ENCODE measurements around the gene ADAMTS14.

- no peak for TF ChIP-seq POLR2A (IDR thresholded peaks at IDR 0.05)
- TF ChIP-seq, protein P1, sequence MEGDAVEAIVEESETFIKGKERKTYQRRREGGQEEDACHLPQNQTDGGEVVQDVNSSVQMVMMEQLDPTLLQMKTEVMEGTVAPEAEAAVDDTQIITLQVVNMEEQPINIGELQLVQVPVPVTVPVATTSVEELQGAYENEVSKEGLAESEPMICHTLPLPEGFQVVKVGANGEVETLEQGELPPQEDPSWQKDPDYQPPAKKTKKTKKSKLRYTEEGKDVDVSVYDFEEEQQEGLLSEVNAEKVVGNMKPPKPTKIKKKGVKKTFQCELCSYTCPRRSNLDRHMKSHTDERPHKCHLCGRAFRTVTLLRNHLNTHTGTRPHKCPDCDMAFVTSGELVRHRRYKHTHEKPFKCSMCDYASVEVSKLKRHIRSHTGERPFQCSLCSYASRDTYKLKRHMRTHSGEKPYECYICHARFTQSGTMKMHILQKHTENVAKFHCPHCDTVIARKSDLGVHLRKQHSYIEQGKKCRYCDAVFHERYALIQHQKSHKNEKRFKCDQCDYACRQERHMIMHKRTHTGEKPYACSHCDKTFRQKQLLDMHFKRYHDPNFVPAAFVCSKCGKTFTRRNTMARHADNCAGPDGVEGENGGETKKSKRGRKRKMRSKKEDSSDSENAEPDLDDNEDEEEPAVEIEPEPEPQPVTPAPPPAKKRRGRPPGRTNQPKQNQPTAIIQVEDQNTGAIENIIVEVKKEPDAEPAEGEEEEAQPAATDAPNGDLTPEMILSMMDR (IDR thresholded peaks at IDR 0.05) = no peak
Observed at GRCh38 chr10:70695241-70696030, 23.1 kb downstream of the ADAMTS14 start.

All from adrenal gland (tissue), 5 donors.